Mammary epithelial cell (primary cell): ENCODE measurements around the gene UNC93A.
"Not testable (repeated sequence)": the region's sequence is repeated elsewhere in the genome, so short reads cannot be mapped to it uniquely, and the experiment has no call there.

Source experiments
- EZH2 ChIP-seq: IDR thresholded peaks from 2 replicates; pipeline ENCODE4 v1.6.1; 2012; ENCODE audit warnings: low read length, inconsistent platforms, borderline replicate concordance
- TF ChIP-seq, protein P1 (sequence below), 2 donors: IDR thresholded peaks in 1 of 2; conservative IDR thresholded peaks in 1 of 2; 2 replicates each; pipeline ENCODE4 v1.5.1; 2011 to 2012; ENCODE audit warnings: inconsistent platforms in 2 of 2, low read length in 2 of 2, mild to moderate bottlenecking in 2 of 2, control low read depth in 1 of 2, low read depth in 1 of 2; ENCODE audit not compliant: insufficient read depth in 1 of 2; ENCODE audit errors: extremely low read depth in 1 of 2

DNA sequence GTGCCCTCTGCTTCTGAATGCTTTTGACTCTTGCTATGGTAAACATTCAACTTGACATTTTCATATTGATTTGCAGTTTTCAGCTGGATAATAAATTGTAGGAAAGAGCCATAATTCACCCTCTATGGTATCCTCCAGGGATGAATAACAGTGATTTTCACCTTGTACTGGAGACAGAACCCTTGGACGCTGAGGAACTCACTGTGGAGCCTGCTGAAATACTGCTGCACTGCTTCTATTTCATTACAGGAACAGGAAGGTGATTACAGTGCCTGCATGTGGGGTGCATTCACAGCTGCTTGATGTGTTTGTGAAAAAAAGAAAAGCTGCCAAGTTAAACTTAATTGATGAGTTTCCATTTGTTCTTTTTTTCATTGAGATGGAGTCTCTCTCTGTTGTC, 70.1 kb downstream of the UNC93A start:
- TF ChIP-seq, protein P1, sequence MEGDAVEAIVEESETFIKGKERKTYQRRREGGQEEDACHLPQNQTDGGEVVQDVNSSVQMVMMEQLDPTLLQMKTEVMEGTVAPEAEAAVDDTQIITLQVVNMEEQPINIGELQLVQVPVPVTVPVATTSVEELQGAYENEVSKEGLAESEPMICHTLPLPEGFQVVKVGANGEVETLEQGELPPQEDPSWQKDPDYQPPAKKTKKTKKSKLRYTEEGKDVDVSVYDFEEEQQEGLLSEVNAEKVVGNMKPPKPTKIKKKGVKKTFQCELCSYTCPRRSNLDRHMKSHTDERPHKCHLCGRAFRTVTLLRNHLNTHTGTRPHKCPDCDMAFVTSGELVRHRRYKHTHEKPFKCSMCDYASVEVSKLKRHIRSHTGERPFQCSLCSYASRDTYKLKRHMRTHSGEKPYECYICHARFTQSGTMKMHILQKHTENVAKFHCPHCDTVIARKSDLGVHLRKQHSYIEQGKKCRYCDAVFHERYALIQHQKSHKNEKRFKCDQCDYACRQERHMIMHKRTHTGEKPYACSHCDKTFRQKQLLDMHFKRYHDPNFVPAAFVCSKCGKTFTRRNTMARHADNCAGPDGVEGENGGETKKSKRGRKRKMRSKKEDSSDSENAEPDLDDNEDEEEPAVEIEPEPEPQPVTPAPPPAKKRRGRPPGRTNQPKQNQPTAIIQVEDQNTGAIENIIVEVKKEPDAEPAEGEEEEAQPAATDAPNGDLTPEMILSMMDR (conservative IDR thresholded peaks at IDR 0.05 in 1 of 2, IDR thresholded peaks at IDR 0.05 in 1 of 2; ENCODE audit: extremely low read depth in 1 of 2, insufficient read depth in 1 of 2, low read depth in 1 of 2, low read length in 2 of 2) = not testable (repeated sequence)
- not testable (repeated sequence) for TF ChIP-seq EZH2
